ENCODE results near the gene N4BP3.

Gene N4BP3

DNA sequence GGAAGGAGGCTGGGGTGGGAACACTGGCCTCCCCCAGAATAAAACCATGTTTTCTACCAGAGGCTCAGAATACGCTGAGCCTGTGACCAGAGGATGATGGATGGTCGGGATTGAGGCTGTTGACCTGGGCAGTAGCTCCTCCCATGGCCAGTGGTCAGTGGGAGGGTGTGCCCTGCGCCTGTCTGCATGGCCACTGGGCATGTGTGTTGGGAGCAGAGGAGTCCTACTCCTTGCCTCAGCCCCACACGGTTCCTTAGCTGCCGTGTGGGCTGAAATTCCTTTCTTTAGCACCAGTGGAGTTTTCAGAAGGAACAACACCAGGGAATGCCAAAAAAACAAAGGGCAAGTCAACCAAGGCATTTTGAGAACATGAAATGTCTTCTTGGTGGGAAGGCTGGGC, 9.0 kb downstream of the N4BP3 start:
- Histone ChIP-seq H3K4me3 (ENCODE audit: low read depth in 1 of 2, low read length in 2 of 2) (no peak overlapping the region), H3K36me3 (ENCODE audit: insufficient read depth, low read length) (no peaks in the 10 kb centered on the region), H2AFZ (ENCODE audit: low read depth, low read length) (no peak overlapping the region), H3K4me1 (ENCODE audit: insufficient read depth, low read length) (peaks cover 31% of the 10 kb centered on the region), H3K9ac (ENCODE audit: low read depth, low read length) (peak overlapping the region; percentile 56; the same call in 1 of the 2 replicates), H4K20me1 (ENCODE audit: insufficient read depth, low read length) (peaks cover 3% of the 10 kb centered on the region; the same call in 1 of the 2 replicates), H3K27me3 (ENCODE audit: insufficient read depth, low read length, poor library complexity) (peaks cover under 1% of the 10 kb centered on the region), H3K79me2 (ENCODE audit: insufficient read depth, low read length) (no peaks in the 10 kb centered on the region), H3K9me3 (ENCODE audit: insufficient read depth, low read length, severe bottlenecking) (no peaks in the 10 kb centered on the region), H3K4me2 (ENCODE audit: insufficient read depth, low read length) (peak overlapping the region; percentile 89), H3K27ac (ENCODE audit: low read length) (no peak overlapping the region)
- ATAC-seq (ENCODE audit: insufficient read depth, low read depth) = no peak
- TF ChIP-seq, protein P1, sequence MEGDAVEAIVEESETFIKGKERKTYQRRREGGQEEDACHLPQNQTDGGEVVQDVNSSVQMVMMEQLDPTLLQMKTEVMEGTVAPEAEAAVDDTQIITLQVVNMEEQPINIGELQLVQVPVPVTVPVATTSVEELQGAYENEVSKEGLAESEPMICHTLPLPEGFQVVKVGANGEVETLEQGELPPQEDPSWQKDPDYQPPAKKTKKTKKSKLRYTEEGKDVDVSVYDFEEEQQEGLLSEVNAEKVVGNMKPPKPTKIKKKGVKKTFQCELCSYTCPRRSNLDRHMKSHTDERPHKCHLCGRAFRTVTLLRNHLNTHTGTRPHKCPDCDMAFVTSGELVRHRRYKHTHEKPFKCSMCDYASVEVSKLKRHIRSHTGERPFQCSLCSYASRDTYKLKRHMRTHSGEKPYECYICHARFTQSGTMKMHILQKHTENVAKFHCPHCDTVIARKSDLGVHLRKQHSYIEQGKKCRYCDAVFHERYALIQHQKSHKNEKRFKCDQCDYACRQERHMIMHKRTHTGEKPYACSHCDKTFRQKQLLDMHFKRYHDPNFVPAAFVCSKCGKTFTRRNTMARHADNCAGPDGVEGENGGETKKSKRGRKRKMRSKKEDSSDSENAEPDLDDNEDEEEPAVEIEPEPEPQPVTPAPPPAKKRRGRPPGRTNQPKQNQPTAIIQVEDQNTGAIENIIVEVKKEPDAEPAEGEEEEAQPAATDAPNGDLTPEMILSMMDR (IDR thresholded peaks at IDR 0.05; ENCODE audit: borderline replicate concordance, extremely low read depth, low read length, poor library complexity, severe bottlenecking) = no peak
- TF ChIP-seq EZH2 (IDR thresholded peaks at IDR 0.05; ENCODE audit: borderline replicate concordance, low read depth, low read length, severe bottlenecking) = no peak
- no peak for DNase-seq

DNA sequence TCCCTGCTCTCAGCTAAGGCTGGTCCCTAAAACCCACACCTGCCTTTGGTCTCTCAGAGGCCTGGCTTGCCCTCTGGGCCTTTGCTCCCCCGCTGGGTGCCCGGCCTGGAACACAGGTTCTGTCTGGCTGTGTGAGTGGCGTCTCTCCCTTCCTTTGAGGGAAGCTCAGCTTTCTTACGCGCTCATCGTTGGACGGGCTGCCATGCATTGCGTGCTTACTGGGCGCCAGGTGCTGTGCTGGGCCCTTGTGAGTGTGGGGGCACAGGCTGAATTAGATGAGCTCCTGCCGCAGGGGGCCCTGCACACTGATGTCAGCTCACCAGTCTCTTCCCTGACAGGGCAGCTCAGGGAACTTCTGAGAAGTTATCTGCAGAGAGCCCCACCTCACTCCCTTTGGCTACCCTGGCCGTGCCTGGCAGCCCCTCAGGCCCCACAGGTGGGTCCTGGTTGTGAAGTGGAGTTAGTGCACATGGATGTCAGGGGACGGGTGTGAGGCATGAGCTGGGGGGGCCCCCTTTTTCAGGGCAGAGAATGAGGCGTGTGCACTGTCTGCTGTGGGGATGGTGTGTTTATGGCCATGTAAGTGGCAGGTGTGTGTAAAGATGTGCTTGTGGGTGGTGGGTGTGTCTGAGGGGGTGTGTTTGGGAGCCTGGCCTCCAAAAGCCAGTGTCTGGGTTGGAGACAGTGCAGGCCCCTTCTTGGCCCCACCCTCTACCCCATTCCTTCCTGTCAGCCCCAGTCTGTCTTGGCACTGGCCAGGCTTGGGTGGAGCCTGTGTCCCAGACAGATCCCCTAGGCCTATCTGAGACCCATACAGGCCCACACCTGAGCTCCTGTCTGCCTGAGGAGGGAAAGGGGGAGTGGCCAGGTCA, 10.0 kb downstream of the N4BP3 start:
- Histone ChIP-seq H3K79me2 (ENCODE audit: insufficient read depth, low read length) (no peaks in the 10 kb centered on the region), H3K27me3 (ENCODE audit: insufficient read depth, low read length, poor library complexity) (no peaks in the 10 kb centered on the region), H3K4me2 (ENCODE audit: insufficient read depth, low read length) (no peak overlapping the region), H3K9me3 (ENCODE audit: insufficient read depth, low read length, severe bottlenecking) (no peaks in the 10 kb centered on the region), H3K4me3 (ENCODE audit: low read depth in 1 of 2, low read length in 2 of 2) (no peak overlapping the region), H3K36me3 (ENCODE audit: insufficient read depth, low read length) (no peaks in the 10 kb centered on the region), H3K27ac (ENCODE audit: low read length) (no peak overlapping the region), H3K9ac (ENCODE audit: low read depth, low read length) (no peak overlapping the region), H3K4me1 (ENCODE audit: insufficient read depth, low read length) (peaks cover 21% of the 10 kb centered on the region), H4K20me1 (ENCODE audit: insufficient read depth, low read length) (0 out of 2 replicates have a peak, but pooled peaks cover 3% of the 10 kb centered on the region), H2AFZ (ENCODE audit: low read depth, low read length) (no peak overlapping the region)
- TF ChIP-seq, protein P1 (IDR thresholded peaks at IDR 0.05; ENCODE audit: borderline replicate concordance, extremely low read depth, low read length, poor library complexity, severe bottlenecking) = no peak
- no peak for TF ChIP-seq EZH2 (IDR thresholded peaks at IDR 0.05; ENCODE audit: borderline replicate concordance, low read depth, low read length, severe bottlenecking)
- ATAC-seq (ENCODE audit: insufficient read depth, low read depth) (no peak), DNase-seq (no peak)

DNA sequence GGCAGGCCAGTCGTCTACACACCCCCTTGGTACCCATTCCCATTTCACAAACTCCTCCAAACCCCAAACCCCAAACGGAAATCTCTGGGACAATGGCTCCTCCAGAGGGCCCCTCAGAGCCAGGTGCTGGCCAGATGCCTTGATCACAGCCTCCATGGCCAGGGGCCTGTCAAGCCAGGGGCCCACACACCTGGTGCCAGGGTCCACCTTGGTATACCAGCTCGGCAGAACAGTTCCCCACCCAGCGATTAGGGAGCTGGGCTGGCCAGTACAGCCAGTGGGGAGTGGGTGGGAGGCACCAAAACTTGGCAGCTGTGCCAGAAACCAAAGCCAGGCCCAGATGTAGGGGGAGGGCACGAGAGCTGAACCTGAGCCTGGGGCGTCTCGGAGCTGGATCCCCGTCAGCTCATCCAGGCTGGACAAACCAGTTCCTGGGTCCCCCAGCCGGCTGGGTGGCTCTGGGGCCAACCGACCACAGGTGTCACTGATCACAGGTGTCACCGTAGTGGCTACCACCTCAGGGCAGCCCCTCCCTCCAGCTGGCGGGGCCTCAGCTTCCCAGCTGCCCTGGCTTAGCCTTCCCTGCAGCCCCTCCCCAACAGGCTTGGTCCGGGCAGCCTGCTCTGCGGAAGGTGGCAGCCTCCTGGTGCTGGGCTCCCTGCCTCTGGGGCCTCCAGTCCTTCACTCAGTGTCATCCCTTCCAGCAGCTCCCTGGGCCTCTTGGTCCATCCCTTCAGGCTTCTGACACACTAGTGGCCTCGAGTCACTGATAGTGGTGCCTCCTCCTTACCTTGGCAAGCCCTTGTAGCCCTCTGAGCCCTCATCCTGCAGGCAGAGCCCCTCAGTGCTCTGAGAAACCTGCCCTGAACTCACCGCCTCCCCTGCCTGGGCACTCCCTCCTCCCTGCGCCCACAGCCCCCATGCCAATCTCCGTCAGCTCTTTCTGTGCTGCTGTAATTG, 10.9 kb downstream of the N4BP3 start:
- Histone ChIP-seq H3K79me2 (ENCODE audit: insufficient read depth, low read length) (no peaks in the 10 kb centered on the region), H2AFZ (ENCODE audit: low read depth, low read length) (no peak overlapping the region), H3K27me3 (ENCODE audit: insufficient read depth, low read length, poor library complexity) (no peaks in the 10 kb centered on the region), H3K27ac (ENCODE audit: low read length) (no peak overlapping the region), H3K4me2 (ENCODE audit: insufficient read depth, low read length) (no peak overlapping the region), H3K4me1 (ENCODE audit: insufficient read depth, low read length) (peaks cover 22% of the 10 kb centered on the region), H3K36me3 (ENCODE audit: insufficient read depth, low read length) (no peaks in the 10 kb centered on the region), H3K9ac (ENCODE audit: low read depth, low read length) (no peak overlapping the region), H4K20me1 (ENCODE audit: insufficient read depth, low read length) (0 out of 2 replicates have a peak, but pooled peaks cover 3% of the 10 kb centered on the region), H3K4me3 (ENCODE audit: low read depth in 1 of 2, low read length in 2 of 2) (no peak overlapping the region), H3K9me3 (ENCODE audit: insufficient read depth, low read length, severe bottlenecking) (no peaks in the 10 kb centered on the region)
- DNase-seq = no peak
- TF ChIP-seq, protein P1 (IDR thresholded peaks at IDR 0.05; ENCODE audit: borderline replicate concordance, extremely low read depth, low read length, poor library complexity, severe bottlenecking) = no peak
- TF ChIP-seq EZH2 (IDR thresholded peaks at IDR 0.05; ENCODE audit: borderline replicate concordance, low read depth, low read length, severe bottlenecking) = no peak
- ATAC-seq (ENCODE audit: insufficient read depth, low read depth) = no peak

Data from DND-41 (cell line).